MM.1S (cell line): ENCODE results near the gene MMP23B.
"Not testable (repeated sequence)": the region's sequence is repeated elsewhere in the genome, so short reads cannot be mapped to it uniquely, and the experiment has no call there.

Source experiments
- CTCF ChIP-seq: fragments of 300-600 bp; sonication (generic); IDR thresholded peaks from 2 replicates; pipeline ENCODE4 v1.5.1; 2016; ENCODE audit warnings: antibody characterized with exemption, low read length, mixed read lengths
- EZH2 ChIP-seq: fragments of 300-600 bp; sonication (generic); optimal IDR thresholded peaks from 2 replicates; pipeline ENCODE3; 2017; ENCODE audit warnings: low read depth, mild to moderate bottlenecking, antibody characterized with exemption, low read length, mixed read lengths
- EZH2phosphoT487 ChIP-seq: fragments of 300-600 bp; sonication (generic); IDR thresholded peaks from 2 replicates; pipeline ENCODE4 v1.6.1; 2018; ENCODE audit warnings: antibody characterized with exemption, low read length

GRCh38 chr1:1640711-1641461, 8.9 kb downstream of the MMP23B start:
- TF ChIP-seq CTCF, EZH2phosphoT487, EZH2: not testable (repeated sequence)
